ENCODE data around the gene FZD10.

GRCh38 chr12:130170611-130171010 lies 8.3 kb downstream of the FZD10 start:
- TF ChIP-seq CTCF (IDR thresholded peaks at IDR 0.05) (no peak), EP300 (IDR thresholded peaks at IDR 0.05) (no peak), POLR2A (IDR thresholded peaks at IDR 0.05) (no peak)

Measured in tibial nerve (tissue), 4 donors.